Gastrocnemius medialis (tissue), 4 donors: Measurements from ENCODE around the gene PIP5K1C.

Source experiments
- POLR2A ChIP-seq, 2 donors: fragments of 450-650 bp; IDR thresholded peaks; one replicate each; pipeline ENCODE4 v1.6.1; 2017; ENCODE audit warnings: antibody characterized with exemption in 2 of 2, mild to moderate bottlenecking in 2 of 2, moderate library complexity in 2 of 2
- TF ChIP-seq, protein P1 (sequence below), 5 experiments: fragments of 450-650 bp in 3 of 5; fragments of 200-600 bp in 2 of 5; sonication (generic) in 2 of 5; IDR thresholded peaks in 4 of 5; conservative IDR thresholded peaks in 1 of 5; 1 replicate in 4 of 5; 2 replicates in 1 of 5; pipeline ENCODE4 v1.5.1; 2016 to 2019; ENCODE audit warnings: antibody characterized with exemption in 5 of 5, mild to moderate bottlenecking in 3 of 5, moderate library complexity in 3 of 5

- TF ChIP-seq, protein P1, sequence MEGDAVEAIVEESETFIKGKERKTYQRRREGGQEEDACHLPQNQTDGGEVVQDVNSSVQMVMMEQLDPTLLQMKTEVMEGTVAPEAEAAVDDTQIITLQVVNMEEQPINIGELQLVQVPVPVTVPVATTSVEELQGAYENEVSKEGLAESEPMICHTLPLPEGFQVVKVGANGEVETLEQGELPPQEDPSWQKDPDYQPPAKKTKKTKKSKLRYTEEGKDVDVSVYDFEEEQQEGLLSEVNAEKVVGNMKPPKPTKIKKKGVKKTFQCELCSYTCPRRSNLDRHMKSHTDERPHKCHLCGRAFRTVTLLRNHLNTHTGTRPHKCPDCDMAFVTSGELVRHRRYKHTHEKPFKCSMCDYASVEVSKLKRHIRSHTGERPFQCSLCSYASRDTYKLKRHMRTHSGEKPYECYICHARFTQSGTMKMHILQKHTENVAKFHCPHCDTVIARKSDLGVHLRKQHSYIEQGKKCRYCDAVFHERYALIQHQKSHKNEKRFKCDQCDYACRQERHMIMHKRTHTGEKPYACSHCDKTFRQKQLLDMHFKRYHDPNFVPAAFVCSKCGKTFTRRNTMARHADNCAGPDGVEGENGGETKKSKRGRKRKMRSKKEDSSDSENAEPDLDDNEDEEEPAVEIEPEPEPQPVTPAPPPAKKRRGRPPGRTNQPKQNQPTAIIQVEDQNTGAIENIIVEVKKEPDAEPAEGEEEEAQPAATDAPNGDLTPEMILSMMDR (IDR thresholded peaks at IDR 0.05 in 4 of 5, conservative IDR thresholded peaks at IDR 0.05 in 1 of 5) = no peak
- no peak for TF ChIP-seq POLR2A (IDR thresholded peaks at IDR 0.05)
Observed at GRCh38 chr19:3691726-3692125, 8.5 kb downstream of the PIP5K1C start.
